HG03280 (cell line): ENCODE results near the gene NT5DC1.

Experiments
- ATAC-seq: cut with Tn5 transposase; IDR thresholded peaks from one replicate; pipeline ENCODE4 v1.9.1; 2021; ENCODE audit warnings: mild to moderate bottlenecking, moderate library complexity; ENCODE audit not compliant: unreplicated experiment

The NT5DC1 gene

GRCh38 chr6:116100419-116101301, at the start of gene NT5DC1:
Gene NT5DC1, plus strand, starts transcription at chr6:116100853. Its CDS starts 78 bp downstream, at chr6:116100931.
- peak; percentile 91 for ATAC-seq

DNA sequence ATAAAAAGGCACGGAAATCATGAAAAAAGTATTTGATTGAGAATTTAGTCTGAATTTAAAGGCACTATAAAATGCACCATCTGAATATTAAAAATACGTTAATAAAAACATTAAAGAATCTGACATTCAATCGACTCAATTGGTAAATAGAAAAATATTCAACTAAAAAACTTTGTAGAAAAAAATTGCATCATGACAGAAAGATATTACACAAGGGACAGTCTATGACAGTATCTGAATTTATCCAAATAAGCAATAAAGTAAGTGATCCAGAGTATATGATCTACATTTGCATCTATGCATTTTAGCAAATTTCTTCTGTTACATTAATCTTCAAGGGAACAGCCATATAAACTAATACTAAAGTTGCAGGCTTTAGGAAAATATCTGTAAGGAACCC, 49.4 kb upstream of the NT5DC1 start:
- no peak for ATAC-seq

DNA sequence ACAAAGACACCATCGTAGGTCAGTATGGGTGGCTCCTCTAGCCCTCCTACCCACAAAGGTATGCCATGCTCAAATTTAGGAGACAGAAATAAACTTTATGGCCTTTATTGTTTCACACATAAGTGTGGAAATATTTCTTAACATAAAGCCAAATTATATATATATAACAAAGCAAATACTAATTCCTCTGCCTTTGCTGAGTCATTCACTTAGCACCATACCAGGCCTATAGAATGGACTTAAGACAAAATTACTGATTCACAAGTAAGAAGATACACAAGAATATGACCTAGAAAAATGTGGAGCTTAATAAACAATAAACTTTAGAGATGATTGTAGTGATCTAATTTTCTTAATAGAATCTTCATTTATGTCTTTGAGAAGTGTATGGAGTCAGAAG, 45.1 kb upstream of the NT5DC1 start:
- ATAC-seq, result no peak

- no peak for ATAC-seq
Observed at GRCh38 chr6:116057766-116058165, 42.9 kb upstream of the NT5DC1 start.

- no peak for ATAC-seq
Observed at GRCh38 chr6:116059713-116060571, 40.7 kb upstream of the NT5DC1 start.

DNA sequence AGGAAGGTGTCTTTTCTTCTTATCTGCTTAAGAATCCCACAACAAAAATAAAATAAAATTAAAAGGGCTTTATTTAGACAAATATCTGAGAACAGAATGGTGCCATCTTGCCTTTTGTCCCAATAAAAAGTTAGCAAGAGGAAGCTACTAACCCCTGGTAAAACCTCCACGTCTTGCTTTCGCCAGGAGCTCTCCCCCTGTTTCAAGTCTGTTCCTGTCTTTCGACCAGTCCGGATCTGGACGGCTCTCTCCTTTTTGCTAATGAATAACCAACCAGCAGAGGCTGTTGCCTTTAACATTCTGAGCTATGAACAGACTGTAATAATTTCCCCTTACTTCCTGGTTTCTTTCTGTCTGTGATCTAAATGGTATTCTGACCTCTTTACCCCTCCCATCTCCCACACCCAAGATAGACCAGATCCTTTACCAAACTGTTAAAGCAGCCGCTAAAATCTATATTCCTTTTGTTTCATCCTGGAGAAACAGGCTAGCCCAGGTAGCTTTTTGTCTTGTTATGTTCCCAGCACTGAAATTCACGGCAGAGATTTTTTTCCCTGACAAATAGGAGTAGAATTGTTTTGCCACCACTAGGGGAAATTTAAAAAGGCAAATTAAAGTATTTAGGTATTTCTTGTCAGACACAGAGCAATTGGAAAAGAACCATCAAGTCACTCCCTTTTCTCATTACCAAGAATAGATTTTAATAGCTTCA, 39.9 kb upstream of the NT5DC1 start, which contains the start of gene FRK:
FRK (minus strand) TSS at position 320 of the 712 bp plus-strand sequence. CDS start 580 bp downstream, outside the sequence.
- no peak for ATAC-seq

- ATAC-seq, result no peak
Observed at GRCh38 chr6:116062496-116062895, 38.2 kb upstream of the NT5DC1 start.

- no peak for ATAC-seq
Observed at GRCh38 chr6:116064666-116065065, 36.0 kb upstream of the NT5DC1 start.

DNA sequence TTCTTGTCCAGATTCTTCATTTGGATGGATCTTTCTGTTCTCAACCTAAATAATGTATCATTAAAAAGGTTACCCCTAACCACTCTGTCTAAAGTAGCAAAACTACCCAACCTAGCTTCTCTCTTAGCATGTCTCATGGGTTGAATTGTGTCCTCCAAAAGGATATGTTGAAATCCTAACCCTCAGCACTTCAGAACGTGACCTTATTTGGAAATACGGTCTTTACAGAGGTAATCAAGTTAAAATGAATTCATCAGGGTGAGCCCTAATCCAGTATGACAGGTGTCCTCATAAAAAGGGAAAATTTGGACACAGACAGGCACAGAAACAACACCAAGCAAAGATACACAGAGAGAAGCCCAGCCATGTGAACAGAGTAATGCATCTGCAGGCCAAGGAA, 33.9 kb upstream of the NT5DC1 start:
- ATAC-seq, result no peak

GRCh38 chr6:116070101-116070500, 30.6 kb upstream of the NT5DC1 start:
- ATAC-seq, result no peak

- no peak for ATAC-seq
Observed at GRCh38 chr6:116070616-116071389, 29.9 kb upstream of the NT5DC1 start.

GRCh38 chr6:116072368-116072767, 28.3 kb upstream of the NT5DC1 start:
- no peak for ATAC-seq

DNA sequence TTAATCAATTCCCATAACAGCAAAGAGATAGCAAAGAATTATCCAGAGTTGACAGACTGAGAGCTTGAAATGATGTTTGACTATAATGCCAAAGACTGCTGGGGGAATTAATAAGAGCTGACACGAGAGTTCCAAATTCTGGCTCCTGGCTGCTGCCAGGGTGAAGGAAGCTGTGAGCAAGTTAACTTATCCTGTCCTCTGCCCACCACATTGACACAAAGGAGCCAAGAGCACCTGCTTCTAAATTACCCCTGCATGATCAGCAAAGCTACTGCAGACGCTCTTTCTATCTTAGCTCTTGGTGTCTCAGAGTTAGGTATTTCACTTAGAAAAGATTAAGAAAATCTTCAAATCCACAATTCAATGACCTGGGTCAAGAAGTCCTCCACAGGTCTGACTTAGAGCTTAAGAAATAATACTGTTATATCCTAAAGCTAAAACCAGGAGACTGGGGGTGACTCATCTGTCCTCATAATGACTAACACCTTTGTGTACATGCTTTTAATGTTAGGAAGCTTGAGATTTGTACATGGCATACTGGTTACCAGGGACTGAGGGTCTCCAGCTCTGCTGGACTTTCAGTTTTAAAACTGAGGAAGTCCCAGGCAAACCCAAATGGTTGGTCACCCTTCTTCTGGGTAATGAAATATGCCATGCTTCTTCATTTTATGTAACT, 26.8 kb upstream of the NT5DC1 start:
- no peak for ATAC-seq

DNA sequence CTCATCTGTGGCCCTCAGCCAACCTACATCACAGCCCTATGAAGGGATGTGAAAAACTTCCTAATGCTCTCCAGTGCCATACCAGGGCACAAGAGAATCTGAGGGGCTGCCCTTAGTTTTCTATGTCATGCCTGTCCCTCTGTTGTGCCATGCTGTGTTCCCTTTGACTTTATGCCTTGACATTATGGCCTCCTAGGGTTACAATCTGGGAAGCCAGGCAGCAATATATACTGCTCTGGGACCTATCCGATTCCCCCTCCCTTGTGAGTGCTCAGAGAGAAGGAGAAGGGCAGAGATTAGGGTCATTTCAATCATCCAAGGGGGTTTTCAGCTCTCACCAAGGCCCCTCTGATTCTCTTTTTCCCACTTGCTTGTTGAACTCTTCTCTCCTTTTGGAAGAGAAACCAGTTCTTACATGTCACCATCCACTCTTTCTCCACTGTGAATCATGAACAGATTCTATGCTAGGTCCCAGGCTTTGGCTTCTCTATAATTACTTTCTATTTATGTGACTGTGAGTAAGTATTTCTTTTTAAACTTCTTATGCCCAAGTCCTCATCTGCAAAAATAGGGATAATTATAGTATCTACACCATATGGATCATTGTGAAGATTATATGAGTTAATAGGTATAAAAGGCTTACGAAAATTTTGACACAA, 25.8 kb upstream of the NT5DC1 start:
- no peak for ATAC-seq

DNA sequence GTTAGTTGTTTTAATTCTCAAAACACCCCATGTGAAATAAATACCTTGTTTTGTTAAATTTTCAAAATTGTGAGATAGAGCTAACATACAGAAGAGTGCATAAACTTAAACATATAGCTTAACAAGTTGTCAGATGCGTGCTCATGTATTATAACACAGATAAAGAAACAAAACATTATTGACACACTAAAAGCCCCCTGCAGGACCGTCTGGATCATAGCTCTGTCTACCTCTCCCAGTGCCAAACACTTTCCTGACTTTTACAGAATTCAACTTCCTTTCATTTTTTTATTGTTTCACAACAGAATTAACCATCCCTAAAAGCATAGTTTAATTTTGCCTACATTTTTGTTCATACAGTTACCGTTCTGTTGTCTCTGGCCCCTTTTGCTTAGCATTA, 22.1 kb upstream of the NT5DC1 start:
- no peak for ATAC-seq

GRCh38 chr6:116078945-116079344, 21.7 kb upstream of the NT5DC1 start:
- ATAC-seq, result no peak

- no peak for ATAC-seq
Observed at GRCh38 chr6:116083052-116083451, 17.6 kb upstream of the NT5DC1 start.

- no peak for ATAC-seq
Observed at GRCh38 chr6:116084284-116084683, 16.4 kb upstream of the NT5DC1 start.

DNA sequence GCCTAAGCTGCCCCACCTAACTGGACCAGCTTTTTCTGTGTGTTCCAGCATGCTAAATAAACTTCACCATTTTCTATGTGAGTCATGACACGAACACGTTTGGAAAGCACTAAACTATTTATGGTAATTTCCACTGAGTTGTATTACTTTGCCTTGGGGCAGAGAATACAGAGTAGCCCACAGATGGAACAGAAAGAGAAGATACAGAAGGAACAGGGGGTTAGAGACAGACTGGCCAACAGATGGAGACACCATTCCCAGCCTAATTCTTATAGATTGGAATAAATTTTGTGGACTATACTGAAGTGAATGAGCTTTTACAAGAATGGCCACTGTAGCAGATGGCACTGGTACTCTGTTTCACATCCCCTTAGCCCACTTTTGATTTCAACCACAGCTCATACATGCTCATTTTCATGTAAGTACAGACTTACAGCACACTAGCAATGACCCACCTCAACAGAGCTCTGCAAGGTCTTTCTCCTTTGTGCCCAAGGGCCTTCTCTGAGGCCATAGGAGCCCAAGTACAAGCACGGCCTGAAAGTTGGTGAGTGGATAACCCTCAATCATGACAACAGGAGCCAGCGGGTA, 13.1 kb upstream of the NT5DC1 start:
- ATAC-seq, result peak; percentile 98
